OCI-M1 (cell line): ENCODE data around the gene ADAMTS2.

Source experiments
- DNase-seq: peaks from one replicate; lab custom pipeline; 2025; lab: John Stamatoyannopoulos, UW

The ADAMTS2 gene

GRCh38 chr5:179177711-179178575, 167.3 kb downstream of the ADAMTS2 start:
- no peak for DNase-seq

- no peak for DNase-seq
These were observed 168.6 kb downstream of the ADAMTS2 start for GRCh38 chr5:179176571-179177230.

- DNase-seq: no peak
These were observed 169.1 kb downstream of the ADAMTS2 start for GRCh38 chr5:179176166-179176565.

GRCh38 chr5:179171816-179172745, 173.2 kb downstream of the ADAMTS2 start:
- DNase-seq: no peak

GRCh38 chr5:179171251-179171815, 173.9 kb downstream of the ADAMTS2 start:
- DNase-seq: no peak

- DNase-seq: no peak
These were observed 174.7 kb downstream of the ADAMTS2 start for GRCh38 chr5:179170606-179171005.

- DNase-seq: no peak
These were observed 175.4 kb downstream of the ADAMTS2 start for GRCh38 chr5:179169836-179170235.

- no peak for DNase-seq
These were observed 176.6 kb downstream of the ADAMTS2 start for GRCh38 chr5:179168664-179169063.

- no peak for DNase-seq
These were observed 177.3 kb downstream of the ADAMTS2 start for GRCh38 chr5:179167871-179168451.

GRCh38 chr5:179166886-179167841, 178.1 kb downstream of the ADAMTS2 start:
- peak; percentile 54 for DNase-seq

- no peak for DNase-seq
These were observed 178.9 kb downstream of the ADAMTS2 start for GRCh38 chr5:179166171-179166885.

- DNase-seq: no peak
These were observed 179.7 kb downstream of the ADAMTS2 start for GRCh38 chr5:179165421-179166170.

GRCh38 chr5:179164331-179165311, 180.6 kb downstream of the ADAMTS2 start:
- DNase-seq: no peak

GRCh38 chr5:179163236-179164155, 181.8 kb downstream of the ADAMTS2 start:
- DNase-seq: no peak

- no peak for DNase-seq
These were observed 182.7 kb downstream of the ADAMTS2 start for GRCh38 chr5:179162351-179163235.

- no peak for DNase-seq
These were observed 183.4 kb downstream of the ADAMTS2 start for GRCh38 chr5:179161901-179162300.
